Activated naive CD4-positive, alpha-beta T cell (primary cell): ENCODE results near the gene SLC10A7.

Experiments
- DNase-seq, 4 experiments: peaks; one replicate each; lab custom pipeline; 2025; lab: John Stamatoyannopoulos, UW

Gene SLC10A7

GRCh38 chr4:146521541-146522097 lies at the start of gene SLC10A7:
Gene SLC10A7 (minus strand): TSS chr4:146521940. CDS start chr4:146521717, 223 bp downstream.
- DNase-seq, result peak; percentile 20 to 50 (median 32)

- DNase-seq, result no peak
These were observed 45.7 kb upstream of the SLC10A7 start for GRCh38 chr4:146567396-146567795.

- DNase-seq, result no peak
These were observed 42.8 kb upstream of the SLC10A7 start for GRCh38 chr4:146564492-146564891.

- no peak for DNase-seq
These were observed 28.4 kb upstream of the SLC10A7 start for GRCh38 chr4:146550161-146550560.

- DNase-seq, result no peak
These were observed 26.7 kb upstream of the SLC10A7 start for GRCh38 chr4:146548443-146548842.

- no peak for DNase-seq
These were observed 23.4 kb upstream of the SLC10A7 start for GRCh38 chr4:146545102-146545501.

GRCh38 chr4:146534178-146534577 lies 12.4 kb upstream of the SLC10A7 start:
- DNase-seq, result no peak

GRCh38 chr4:146525754-146526153 lies 4.0 kb upstream of the SLC10A7 start:
- no peak for DNase-seq

- DNase-seq, result no peak
These were observed 2.9 kb upstream of the SLC10A7 start for GRCh38 chr4:146524663-146525062.

- no peak for DNase-seq
These were observed 1.1 kb upstream of the SLC10A7 start for GRCh38 chr4:146522869-146523205.

- peak; percentile 35 to 71 (median 52) for DNase-seq
These were observed 543 bp upstream of the SLC10A7 start for GRCh38 chr4:146522098-146522868.

- DNase-seq, result no peak
These were observed 722 bp downstream of the SLC10A7 start for GRCh38 chr4:146520896-146521540.

GRCh38 chr4:146514651-146515357 lies 6.9 kb downstream of the SLC10A7 start:
- no peak for DNase-seq

- DNase-seq, result no peak
These were observed 8.2 kb downstream of the SLC10A7 start for GRCh38 chr4:146513548-146513947.

GRCh38 chr4:146511381-146511780 lies 10.4 kb downstream of the SLC10A7 start:
- no peak for DNase-seq

GRCh38 chr4:146510942-146511341 lies 10.8 kb downstream of the SLC10A7 start:
- DNase-seq, result no peak

GRCh38 chr4:146508229-146508939 lies 13.4 kb downstream of the SLC10A7 start:
- no peak for DNase-seq

- DNase-seq, result no peak
These were observed 14.1 kb downstream of the SLC10A7 start for GRCh38 chr4:146507632-146508031.

GRCh38 chr4:146506272-146506671 lies 15.5 kb downstream of the SLC10A7 start:
- no peak for DNase-seq

GRCh38 chr4:146500216-146500615 lies 21.5 kb downstream of the SLC10A7 start:
- DNase-seq, result no peak

- no peak for DNase-seq
These were observed 23.4 kb downstream of the SLC10A7 start for GRCh38 chr4:146498291-146498690.

GRCh38 chr4:146495269-146495668 lies 26.5 kb downstream of the SLC10A7 start:
- DNase-seq, result no peak
